Neural cell (in vitro differentiated cells): ENCODE measurements around the gene MSANTD2. TPM values are rescaled to one million over a fixed set of nuclear protein-coding genes. Genes with fewer than 3 reads are reported as not detected.

Experiments
- H2AFZ ChIP-seq: fragments of 200-600, 300-800 bp; sonication (generic), shearing (Covaris generic); 2 replicates; pipeline ENCODE4 v1.6.0; 2014; ENCODE audit warnings: low read depth, mild to moderate bottlenecking, antibody characterized with exemption, low read length, moderate library complexity
- H3F3A ChIP-seq: fragments of 200-600 bp; shearing (Covaris generic); 2 replicates; pipeline ENCODE4 v1.6.1; 2016; ENCODE audit warnings: mild to moderate bottlenecking, moderate library complexity, mixed read lengths, antibody characterized with exemption, low read length; ENCODE audit not compliant: insufficient read depth, poor library complexity, severe bottlenecking
- H3K27ac ChIP-seq: fragments of 200-600, 300-800 bp; sonication (generic), shearing (Covaris generic); 2 replicates; pipeline ENCODE4 v1.5.1; 2014; ENCODE audit warnings: mild to moderate bottlenecking, low read length, moderate library complexity
- H3K27me3 ChIP-seq: fragments of 300-800, 200-600 bp; sonication (generic), shearing (Covaris generic); 2 replicates; pipeline ENCODE4 v1.6.0; 2014; ENCODE audit warnings: mild to moderate bottlenecking, low read depth, low read length, moderate library complexity; ENCODE audit not compliant: insufficient read depth
- H3K36me3 ChIP-seq: fragments of 300-800, 200-600 bp; sonication (generic), shearing (Covaris generic); 2 replicates; pipeline ENCODE4 v1.5.1; 2014; ENCODE audit warnings: mild to moderate bottlenecking, antibody characterized with exemption, low read length, moderate library complexity; ENCODE audit not compliant: insufficient read depth
- H3K4me2 ChIP-seq: fragments of 300-800, 200-600 bp; sonication (generic), shearing (Covaris generic); 2 replicates; pipeline ENCODE4 v1.6.0; 2014; ENCODE audit warnings: mild to moderate bottlenecking, low read length
- H3K4me3 ChIP-seq: fragments of 300-800, 200-600 bp; sonication (generic), shearing (Covaris generic); 2 replicates; pipeline ENCODE4 v1.5.1; 2014; ENCODE audit warnings: mild to moderate bottlenecking, low read length, moderate library complexity
- H3K79me2 ChIP-seq: fragments of 200-600 bp; shearing (Covaris generic); replicated peaks from 2 replicates; pipeline ENCODE4 v1.6.0; 2014; ENCODE audit warnings: mild to moderate bottlenecking, low read length, moderate library complexity; ENCODE audit not compliant: insufficient read depth
- H3K9ac ChIP-seq: fragments of 300-800, 200-600 bp; sonication (generic), shearing (Covaris generic); 2 replicates; pipeline ENCODE4 v1.6.1; 2016; ENCODE audit warnings: mild to moderate bottlenecking, low read length, mixed read lengths
- H3K9me2 ChIP-seq: fragments of 200-600 bp; shearing (Covaris generic); 2 replicates; pipeline ENCODE4 v1.6.1; 2016; ENCODE audit warnings: mild to moderate bottlenecking, low read length, mixed read lengths; ENCODE audit not compliant: insufficient read depth
- H3K9me3 ChIP-seq: fragments of 200-600, 300-800 bp; sonication (generic), shearing (Covaris generic); 2 replicates; pipeline ENCODE4 v1.6.1; 2016; ENCODE audit warnings: mild to moderate bottlenecking, mixed run types, low read length, moderate library complexity, mixed read lengths
- H4K20me1 ChIP-seq: fragments of 200-600 bp; shearing (Covaris generic); 2 replicates; pipeline ENCODE4 v1.6.1; 2016; ENCODE audit warnings: mild to moderate bottlenecking, mixed run types; ENCODE audit not compliant: insufficient read depth
- EP300 ChIP-seq: fragments of 450-650 bp; conservative IDR thresholded peaks from 2 replicates; pipeline ENCODE4 v1.6.1; 2014; ENCODE audit warnings: antibody characterized with exemption, mild to moderate bottlenecking, moderate library complexity; ENCODE audit not compliant: poor library complexity, severe bottlenecking
- EZH2 ChIP-seq: fragments of 200-600, 300-800 bp; shearing (Covaris generic), sonication (generic); IDR thresholded peaks from 2 replicates; pipeline ENCODE4 v1.6.1; 2014; ENCODE audit warnings: antibody characterized with exemption, low read length, borderline replicate concordance, mild to moderate bottlenecking; ENCODE audit not compliant: insufficient read depth, poor library complexity, severe bottlenecking
- MXI1 ChIP-seq: fragments of 450-650 bp; conservative IDR thresholded peaks from 2 replicates; pipeline ENCODE4 v1.6.1; 2014; ENCODE audit warnings: antibody characterized with exemption, mild to moderate bottlenecking; ENCODE audit not compliant: poor library complexity, severe bottlenecking
- POLR2AphosphoS5 ChIP-seq: IDR thresholded peaks from 2 replicates; pipeline ENCODE4 v1.6.1; 2012
- RAD21 ChIP-seq: fragments of 450-650 bp; conservative IDR thresholded peaks from 2 replicates; pipeline ENCODE4 v1.6.1; 2014; ENCODE audit warnings: antibody characterized with exemption, mild to moderate bottlenecking, moderate library complexity
- SMC3 ChIP-seq: fragments of 450-650 bp; conservative IDR thresholded peaks from 2 replicates; pipeline ENCODE4 v1.6.1; 2014; ENCODE audit warnings: antibody characterized with exemption, mild to moderate bottlenecking, moderate library complexity; ENCODE audit not compliant: poor library complexity
- TAF1 ChIP-seq: IDR thresholded peaks from 2 replicates; pipeline ENCODE4 v1.6.1; 2012; ENCODE audit warnings: low read depth
- polyA plus RNA-seq: library from polyadenylated mRNA; depleted of rRNA; stranded (reverse); fragments of >200 nt; gene quantifications from 2 replicates; pipeline ENCODE4 v1.2.3, GENCODE V29; 2014
- TF ChIP-seq, protein P1 (sequence below): fragments of 450-650 bp; IDR thresholded peaks from 2 replicates; pipeline ENCODE4 v1.5.1; 2014; ENCODE audit warnings: antibody characterized with exemption, mild to moderate bottlenecking, moderate library complexity; ENCODE audit not compliant: poor library complexity, severe bottlenecking
- TF ChIP-seq, protein P2 (sequence below): IDR thresholded peaks from 2 replicates; pipeline ENCODE4 v1.6.1; 2012; ENCODE audit warnings: borderline replicate concordance

MSANTD2 gene
- polyA plus RNA-seq, 1 donor from 2014 or later = 45.3 TPM

DNA sequence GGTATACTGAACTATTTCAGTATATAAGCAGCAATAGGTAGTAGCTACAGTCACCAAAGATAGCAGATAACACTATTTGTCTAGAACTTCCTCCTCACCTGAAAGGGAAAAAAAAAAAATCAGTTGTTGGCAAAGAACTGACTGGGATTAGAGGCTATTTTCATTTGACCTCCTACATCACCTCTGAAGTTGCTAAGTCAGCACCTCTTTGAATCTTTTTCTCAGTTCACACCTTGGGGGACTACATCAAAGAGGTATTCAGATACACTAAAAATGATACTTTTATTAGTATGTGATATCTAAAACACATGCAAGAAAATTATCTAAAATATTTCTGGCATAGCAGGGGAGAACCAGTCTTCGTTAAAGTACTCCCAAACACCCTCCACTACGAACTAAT is 16.2 kb downstream of the MSANTD2 start:
- Histone ChIP-seq H3K4me3 (no peak overlapping the region), H3K9me3 (no peaks in the 10 kb centered on the region), H3K27me3 (no peaks in the 10 kb centered on the region), H4K20me1 (no peaks in the 10 kb centered on the region), H3K79me2 (peaks cover 26% of the 10 kb centered on the region), H3K27ac (no peak overlapping the region), H3K9me2 (no peaks in the 10 kb centered on the region), H2AFZ (no peak overlapping the region), H3K4me2 (no peak overlapping the region), H3K9ac (no peak overlapping the region), H3K36me3 (no peaks in the 10 kb centered on the region), H3F3A (no peaks in the 10 kb centered on the region)
- TF ChIP-seq, protein P1, sequence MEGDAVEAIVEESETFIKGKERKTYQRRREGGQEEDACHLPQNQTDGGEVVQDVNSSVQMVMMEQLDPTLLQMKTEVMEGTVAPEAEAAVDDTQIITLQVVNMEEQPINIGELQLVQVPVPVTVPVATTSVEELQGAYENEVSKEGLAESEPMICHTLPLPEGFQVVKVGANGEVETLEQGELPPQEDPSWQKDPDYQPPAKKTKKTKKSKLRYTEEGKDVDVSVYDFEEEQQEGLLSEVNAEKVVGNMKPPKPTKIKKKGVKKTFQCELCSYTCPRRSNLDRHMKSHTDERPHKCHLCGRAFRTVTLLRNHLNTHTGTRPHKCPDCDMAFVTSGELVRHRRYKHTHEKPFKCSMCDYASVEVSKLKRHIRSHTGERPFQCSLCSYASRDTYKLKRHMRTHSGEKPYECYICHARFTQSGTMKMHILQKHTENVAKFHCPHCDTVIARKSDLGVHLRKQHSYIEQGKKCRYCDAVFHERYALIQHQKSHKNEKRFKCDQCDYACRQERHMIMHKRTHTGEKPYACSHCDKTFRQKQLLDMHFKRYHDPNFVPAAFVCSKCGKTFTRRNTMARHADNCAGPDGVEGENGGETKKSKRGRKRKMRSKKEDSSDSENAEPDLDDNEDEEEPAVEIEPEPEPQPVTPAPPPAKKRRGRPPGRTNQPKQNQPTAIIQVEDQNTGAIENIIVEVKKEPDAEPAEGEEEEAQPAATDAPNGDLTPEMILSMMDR = no peak
- TF ChIP-seq POLR2AphosphoS5 (no peak), EZH2 (no peak), MXI1 (no peak), SMC3 (no peak), RAD21 (no peak), TAF1 (no peak), EP300 (no peak)
- TF ChIP-seq, protein P2, sequence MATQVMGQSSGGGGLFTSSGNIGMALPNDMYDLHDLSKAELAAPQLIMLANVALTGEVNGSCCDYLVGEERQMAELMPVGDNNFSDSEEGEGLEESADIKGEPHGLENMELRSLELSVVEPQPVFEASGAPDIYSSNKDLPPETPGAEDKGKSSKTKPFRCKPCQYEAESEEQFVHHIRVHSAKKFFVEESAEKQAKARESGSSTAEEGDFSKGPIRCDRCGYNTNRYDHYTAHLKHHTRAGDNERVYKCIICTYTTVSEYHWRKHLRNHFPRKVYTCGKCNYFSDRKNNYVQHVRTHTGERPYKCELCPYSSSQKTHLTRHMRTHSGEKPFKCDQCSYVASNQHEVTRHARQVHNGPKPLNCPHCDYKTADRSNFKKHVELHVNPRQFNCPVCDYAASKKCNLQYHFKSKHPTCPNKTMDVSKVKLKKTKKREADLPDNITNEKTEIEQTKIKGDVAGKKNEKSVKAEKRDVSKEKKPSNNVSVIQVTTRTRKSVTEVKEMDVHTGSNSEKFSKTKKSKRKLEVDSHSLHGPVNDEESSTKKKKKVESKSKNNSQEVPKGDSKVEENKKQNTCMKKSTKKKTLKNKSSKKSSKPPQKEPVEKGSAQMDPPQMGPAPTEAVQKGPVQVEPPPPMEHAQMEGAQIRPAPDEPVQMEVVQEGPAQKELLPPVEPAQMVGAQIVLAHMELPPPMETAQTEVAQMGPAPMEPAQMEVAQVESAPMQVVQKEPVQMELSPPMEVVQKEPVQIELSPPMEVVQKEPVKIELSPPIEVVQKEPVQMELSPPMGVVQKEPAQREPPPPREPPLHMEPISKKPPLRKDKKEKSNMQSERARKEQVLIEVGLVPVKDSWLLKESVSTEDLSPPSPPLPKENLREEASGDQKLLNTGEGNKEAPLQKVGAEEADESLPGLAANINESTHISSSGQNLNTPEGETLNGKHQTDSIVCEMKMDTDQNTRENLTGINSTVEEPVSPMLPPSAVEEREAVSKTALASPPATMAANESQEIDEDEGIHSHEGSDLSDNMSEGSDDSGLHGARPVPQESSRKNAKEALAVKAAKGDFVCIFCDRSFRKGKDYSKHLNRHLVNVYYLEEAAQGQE = no peak

- H3K4me2 ChIP-seq = no peak overlapping the region
- H3K27me3 ChIP-seq = no peaks in the 10 kb centered on the region
- H3K4me3 ChIP-seq = no peak overlapping the region
- no peak overlapping the region for H2AFZ ChIP-seq
- H3K9me2 ChIP-seq = no peaks in the 10 kb centered on the region
- no peak overlapping the region for H3K9ac ChIP-seq
- no peak for TF ChIP-seq MXI1
- no peaks in the 10 kb centered on the region for H3K9me3 ChIP-seq
- no peak overlapping the region for H3K27ac ChIP-seq
- no peaks in the 10 kb centered on the region for H4K20me1 ChIP-seq
- no peaks in the 10 kb centered on the region for H3F3A ChIP-seq
- H3K36me3 ChIP-seq = no peaks in the 10 kb centered on the region
- H3K79me2 ChIP-seq = peaks cover 16% of the 10 kb centered on the region
These were observed 17.2 kb downstream of the MSANTD2 start for GRCh38 chr11:124783002-124783401.

GRCh38 chr11:124779568-124779967 is 20.6 kb downstream of the MSANTD2 start:
- TF ChIP-seq SMC3 (no peak), RAD21 (no peak), EZH2 (no peak)
- Histone ChIP-seq H3K27me3 (no peaks in the 10 kb centered on the region), H2AFZ (no peak overlapping the region), H3K79me2 (peaks cover 11% of the 10 kb centered on the region), H3K36me3 (peaks cover 6% of the 10 kb centered on the region), H3K27ac (no peak overlapping the region), H3K4me2 (no peak overlapping the region), H4K20me1 (no peaks in the 10 kb centered on the region), H3K4me3 (no peak overlapping the region), H3K9me3 (no peaks in the 10 kb centered on the region), H3K9ac (no peak overlapping the region), H3K9me2 (no peaks in the 10 kb centered on the region), H3F3A (no peaks in the 10 kb centered on the region)
